Activated gamma-delta T cell treated with Interleukin-2 at 50 U/mL for 16 hours (primary cell): ENCODE results near the gene NR1I2.

Experiments used
- DNase-seq: peaks from one replicate; pipeline ENCODE4 v3.0.0-alpha.2; 2020

Gene NR1I2

GRCh38 chr3:119825820-119826219 lies 43.9 kb downstream of the NR1I2 start:
- no peak for DNase-seq

GRCh38 chr3:119826711-119827608 lies 45.1 kb downstream of the NR1I2 start:
- DNase-seq: no peak

GRCh38 chr3:119829420-119829819 lies 47.5 kb downstream of the NR1I2 start:
- no peak for DNase-seq

- DNase-seq: no peak
Observed at GRCh38 chr3:119831022-119831421, 49.1 kb downstream of the NR1I2 start.

GRCh38 chr3:119831941-119832371 lies 50.1 kb downstream of the NR1I2 start:
- no peak for DNase-seq

- DNase-seq: no peak
Observed at GRCh38 chr3:119834754-119835370, 53.0 kb downstream of the NR1I2 start.

- no peak for DNase-seq
Observed at GRCh38 chr3:119835556-119835955, 53.7 kb downstream of the NR1I2 start.

- no peak for DNase-seq
Observed at GRCh38 chr3:119841808-119842471, 60.0 kb downstream of the NR1I2 start.

- DNase-seq: no peak
Observed at GRCh38 chr3:119849126-119849525, 67.2 kb downstream of the NR1I2 start.

- DNase-seq: no peak
Observed at GRCh38 chr3:119856695-119857094, 74.8 kb downstream of the NR1I2 start.

- no peak for DNase-seq
Observed at GRCh38 chr3:119858957-119859356, 77.1 kb downstream of the NR1I2 start.

- DNase-seq: no peak
Observed at GRCh38 chr3:119859728-119860127, 77.8 kb downstream of the NR1I2 start.

- DNase-seq: no peak
Observed at GRCh38 chr3:119861681-119862080, 79.8 kb downstream of the NR1I2 start.

GRCh38 chr3:119862616-119863015 lies 80.7 kb downstream of the NR1I2 start:
- DNase-seq: no peak

- DNase-seq: no peak
Observed at GRCh38 chr3:119864476-119864875, 82.6 kb downstream of the NR1I2 start.
